Endothelial cell of umbilical vein (primary cell): ENCODE results near the gene CLC. TPM values are rescaled to one million over a fixed set of nuclear protein-coding genes. Genes with fewer than 3 reads are reported as not detected.

Experiments
- BruUV-seq: library from RNA; stranded (reverse); fragments of 400-500 nt; replicated peaks from 2 replicates; lab custom pipeline; 2021; lab: Mats Ljungman, UMichigan
- CTCF ChIA-PET: fragments of 300-600, 350-600 bp; sonication (Branson Sonifier 250); formaldehyde crosslinking; loops from one replicate; lab custom pipeline; 2021; ENCODE audit warnings: antibody characterized with exemption, inconsistent platforms; lab: Charles Lee
- POLR2A ChIA-PET: fragments of 300-600, 350-600 bp; sonication (Branson Sonifier 250); formaldehyde crosslinking; loops from one replicate; lab custom pipeline; 2021; ENCODE audit warnings: antibody characterized with exemption, inconsistent platforms; lab: Charles Lee
- DNase-seq: peaks from one replicate; pipeline ENCODE4 v3.0.0-alpha.2; 2011; ENCODE audit warnings: low read depth, low spot score
- FAIRE-seq: peaks from 2 replicates; lab custom pipeline; 2011; peaks lifted over from hg19 to GRCh38; lab: Jason Lieb, UNC
- H2AFZ ChIP-seq: 2 replicates; pipeline ENCODE4 v1.6.0; 2012; ENCODE audit warnings: low read depth, low read length, control low read depth, inconsistent platforms
- H3K27ac ChIP-seq: 2 replicates; pipeline ENCODE4 v1.5.1; 2011; ENCODE audit warnings: low read depth, mild to moderate bottlenecking, control low read depth, low read length, moderate library complexity; ENCODE audit not compliant: insufficient read depth
- H3K27me3 ChIP-seq, 2 experiments: 2 replicates each; pipeline versions ENCODE4 v1.6.0 to v1.6.1; 2011; ENCODE audit warnings: low read length in 2 of 2, mixed read lengths in 1 of 2; ENCODE audit not compliant: control insufficient read depth in 2 of 2, insufficient read depth in 2 of 2
- H3K36me3 ChIP-seq, 2 experiments: 2 replicates in 1 of 2; 3 replicates in 1 of 2; pipeline ENCODE4 v1.5.1; 2011; ENCODE audit warnings: low read length in 2 of 2, mild to moderate bottlenecking in 1 of 2, moderate library complexity in 1 of 2; ENCODE audit not compliant: control insufficient read depth in 2 of 2, insufficient read depth in 2 of 2; ENCODE audit errors: extremely low read depth in 1 of 2
- H3K4me1 ChIP-seq: 3 replicates; pipeline ENCODE4 v1.5.1; 2011; ENCODE audit warnings: mild to moderate bottlenecking, low read length; ENCODE audit not compliant: control insufficient read depth, insufficient read depth; ENCODE audit errors: extremely low read depth
- H3K4me2 ChIP-seq: 2 replicates; pipeline ENCODE4 v1.6.1; 2011; ENCODE audit warnings: low read length, control low read depth, mixed read lengths; ENCODE audit not compliant: insufficient read depth
- H3K4me3 ChIP-seq, 3 experiments: fragments of 200-600 bp in 1 of 3; sonication (generic), shearing (Covaris generic) in 1 of 3; replicated peaks in 1 of 3; 2 replicates each; pipeline ENCODE4 v1.5.1; 2011 to 2016; ENCODE audit warnings: control low read depth in 3 of 3, low read length in 3 of 3, mild to moderate bottlenecking in 2 of 3, inconsistent platforms in 1 of 3, low read depth in 1 of 3, moderate library complexity in 1 of 3; ENCODE audit not compliant: insufficient read depth in 1 of 3
- H3K79me2 ChIP-seq: 2 replicates; pipeline ENCODE4 v1.6.0; 2012; ENCODE audit warnings: low read length, inconsistent platforms; ENCODE audit not compliant: control insufficient read depth, insufficient read depth
- H3K9ac ChIP-seq: replicated peaks from 2 replicates; pipeline ENCODE3; 2011; ENCODE audit warnings: low read length, control low read depth; ENCODE audit not compliant: insufficient read depth; ENCODE audit errors: extremely low read depth
- H3K9me1 ChIP-seq: replicated peaks from 3 replicates; pipeline ENCODE4 v1.6.0; 2011; ENCODE audit warnings: mild to moderate bottlenecking, low read length; ENCODE audit not compliant: control insufficient read depth, insufficient read depth; ENCODE audit errors: extremely low read depth
- H3K9me3 ChIP-seq: replicated peaks from 2 replicates; pipeline ENCODE4 v1.5.1; 2012; ENCODE audit warnings: low read length, inconsistent platforms; ENCODE audit not compliant: control insufficient read depth, insufficient read depth
- H4K20me1 ChIP-seq: replicated peaks from 2 replicates; pipeline ENCODE3; 2011; ENCODE audit warnings: mild to moderate bottlenecking, low read length; ENCODE audit not compliant: control insufficient read depth, insufficient read depth; ENCODE audit errors: extremely low read depth
- CTCF ChIP-seq, 2 donors: IDR thresholded peaks; 1 replicate in 1 of 2; 2 replicates in 1 of 2; pipeline ENCODE4 v1.5.1; 2011; ENCODE audit warnings: low read length in 2 of 2, mild to moderate bottlenecking in 2 of 2, moderate library complexity in 2 of 2, control low read depth in 1 of 2, inconsistent platforms in 1 of 2, low read depth in 1 of 2; ENCODE audit not compliant: insufficient read depth in 1 of 2; ENCODE audit errors: extremely low read depth in 1 of 2
- EZH2 ChIP-seq: IDR thresholded peaks from 2 replicates; pipeline ENCODE4 v1.6.1; 2012; ENCODE audit warnings: borderline replicate concordance, low read depth, mild to moderate bottlenecking, moderate library complexity, low read length, inconsistent platforms; ENCODE audit not compliant: severe bottlenecking
- FOS ChIP-seq: IDR thresholded peaks from 2 replicates; pipeline ENCODE4 v1.6.1; 2011; ENCODE audit warnings: mild to moderate bottlenecking, low read length, moderate library complexity, borderline replicate concordance; ENCODE audit not compliant: insufficient read depth
- GATA2 ChIP-seq: IDR thresholded peaks from 2 replicates; pipeline ENCODE4 v1.7.0; 2011; ENCODE audit warnings: low read depth, mild to moderate bottlenecking, moderate library complexity, mixed read lengths, low read length; ENCODE audit not compliant: insufficient read length, insufficient read depth
- JUN ChIP-seq: IDR thresholded peaks from 2 replicates; pipeline ENCODE4 v1.6.1; 2011; ENCODE audit warnings: borderline replicate concordance, low read depth; ENCODE audit not compliant: insufficient read length, insufficient read depth
- MYC ChIP-seq: IDR thresholded peaks from one replicate; pipeline ENCODE4 v1.6.1; 2011; ENCODE audit warnings: mild to moderate bottlenecking, low read depth, low read length
- POLR2A ChIP-seq: IDR thresholded peaks from 2 replicates; pipeline ENCODE4 v1.6.1; 2012; ENCODE audit warnings: low read depth, mild to moderate bottlenecking, control low read depth, low read length
- POLR2AphosphoS5 ChIP-seq: IDR thresholded peaks from 2 replicates; pipeline ENCODE4 v1.6.1; 2012; ENCODE audit warnings: low read depth, mild to moderate bottlenecking, control low read depth, low read length, moderate library complexity; ENCODE audit not compliant: insufficient read depth
- dilution Hi-C: fragments of 300-500 bp; cut with MboI; formaldehyde crosslinking; loops from one replicate; pipeline ENCODE4 v1.15.0; 2019; ENCODE audit warnings: low sequenced_read_pairs; ENCODE audit not compliant: extremely low pct_ligation_motif_present
- intact Hi-C: fragments of 100-400 bp; cut with micrococcal nuclease; formaldehyde crosslinking; loops from one replicate; pipeline ENCODE4 v1.10.0; 2022
- polyA plus RNA-seq, 4 experiments: library from polyadenylated mRNA; depleted of rRNA in 3 of 4; stranded (reverse) in 3 of 4; unstranded in 1 of 4; fragments of >200 nt; gene quantifications; 2 replicates each; pipeline versions ENCODE4 v1.2.1 to v1.2.3, GENCODE V29; 2011 to 2012; ENCODE audit warnings: missing spikeins in 1 of 4
- total RNA-seq: library from RNA; stranded (reverse); gene quantifications from 2 replicates; pipeline ENCODE4 v1.2.3, GENCODE V29; 2021
- TF ChIP-seq, protein P1 (sequence below): IDR thresholded peaks from 2 replicates; pipeline ENCODE4 v1.6.1; 2011; ENCODE audit not compliant: insufficient read depth, insufficient read length

The CLC gene
- total and polyA plus RNA-seq, 2 donors (not counting 3 experiments of a cell fraction or from before 2014, with no cell fraction given) = not detected

DNA sequence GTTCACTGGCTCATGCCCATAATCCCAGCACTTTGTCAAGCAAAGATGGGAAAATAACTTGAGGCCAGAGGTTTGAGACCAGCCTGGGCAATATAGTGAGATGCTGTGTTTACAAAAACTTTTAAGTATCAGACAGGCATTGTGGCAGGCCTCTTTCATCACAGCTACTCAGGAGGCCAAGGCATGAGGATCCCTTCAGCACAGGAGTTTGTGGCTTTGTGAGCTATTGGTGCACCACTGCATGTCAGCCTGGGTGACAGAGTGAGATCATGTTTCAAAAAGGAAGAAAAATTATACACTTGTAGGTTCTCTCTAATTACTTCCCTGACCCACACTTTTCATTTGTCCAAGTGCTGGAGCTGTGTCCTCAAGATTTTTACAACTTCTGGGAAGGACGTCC, 45.0 kb downstream of the CLC start:
- dilution Hi-C loops = no loop called here

More for the DNA sequence above, 45.0 kb downstream of the CLC start:
- Histone ChIP-seq H3K4me1 (no peaks in the 10 kb centered on the region), H3K9me1 (no peaks in the 10 kb centered on the region), H3K27ac (no peak overlapping the region), H4K20me1 (no peaks in the 10 kb centered on the region), H3K27me3 (peaks cover 0 to 3% of the 10 kb centered on the region in 2 experiments), H3K4me3 (no peak overlapping the region), H3K9me3 (no peaks in the 10 kb centered on the region), H3K36me3 (no peaks in the 10 kb centered on the region), H3K9ac (no peak overlapping the region), H3K79me2 (no peaks in the 10 kb centered on the region), H2AFZ (no peak overlapping the region), H3K4me2 (no peak overlapping the region)
- ChIA-PET CTCF (no interaction called here), POLR2A (no interaction called here)
- BruUV-seq = no TSS peak
- TF ChIP-seq EZH2 (no peak), FOS (no peak), GATA2 (no peak), JUN (no peak), MYC (no peak), POLR2AphosphoS5 (no peak), CTCF (IDR thresholded peaks at IDR 0.05; ENCODE audit: extremely low read depth in 1 of 2, insufficient read depth in 1 of 2, low read depth in 1 of 2, low read length in 2 of 2) (no peak), POLR2A (no peak)
- TF ChIP-seq, protein P1, sequence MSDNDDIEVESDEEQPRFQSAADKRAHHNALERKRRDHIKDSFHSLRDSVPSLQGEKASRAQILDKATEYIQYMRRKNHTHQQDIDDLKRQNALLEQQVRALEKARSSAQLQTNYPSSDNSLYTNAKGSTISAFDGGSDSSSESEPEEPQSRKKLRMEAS = no peak
- FAIRE-seq = no peak
- DNase-seq = no peak
- intact Hi-C loops = no loop called here
